ENCODE data around the gene F5. TPM values are rescaled to one million over a fixed set of nuclear protein-coding genes. Genes with fewer than 3 reads are reported as not detected.

Gene F5
- total and polyA plus RNA-seq, 9 of the 15 experiments (the other 6 are each of a cell fraction or from before 2014, with no cell fraction given): 0.03 to 0.13 TPM; not detected in 7

- 0 out of 2 replicates have a peak, but pooled peaks have one; percentile 1 for TF ChIP-seq ZNF384 (IDR thresholded peaks at IDR 0.05; ENCODE audit: low read depth, low read length)
- no peak for TF ChIP-seq TBL1XR1 (IDR thresholded peaks at IDR 0.05; ENCODE audit: low read length in 2 of 2)
- no peak for TF ChIP-seq ZNF780A (CRISPR knock-in tag; IDR thresholded peaks at IDR 0.05)
- no peak; the same call in 1 of the 2 replicates for TF ChIP-seq JUND (IDR thresholded peaks at IDR 0.05; ENCODE audit: borderline replicate concordance, low read depth, low read length)
- peak; percentile 28; the same call in 1 of the 3 replicates for TF ChIP-seq JUND (tag; IDR thresholded peaks at IDR 0.05; ENCODE audit: borderline replicate concordance, low read depth, low read length)
- TF ChIP-seq SIN3B (IDR thresholded peaks at IDR 0.05; ENCODE audit: low read depth): 0 out of 2 replicates have a peak, but pooled peaks have one; percentile 39
- no peak for TF ChIP-seq ZNF324 (CRISPR knock-in tag; IDR thresholded peaks at IDR 0.05)
- no peak for TF ChIP-seq EP300 (IDR thresholded peaks at IDR 0.05; ENCODE audit: low read length)
- TF ChIP-seq DNMT1 (IDR thresholded peaks at IDR 0.05): no peak
- TF ChIP-seq CBX5 (IDR thresholded peaks at IDR 0.05; ENCODE audit: borderline replicate concordance, low read depth): peak; percentile 38
- TF ChIP-seq ZBTB17 (CRISPR knock-in tag; IDR thresholded peaks at IDR 0.05): peak; percentile 69; the same call in 1 of the 2 replicates
- TF ChIP-seq EHMT2 (IDR thresholded peaks at IDR 0.05): no peak
- TF ChIP-seq JUNB (CRISPR knock-in tag; conservative IDR thresholded peaks at IDR 0.05): no peak
- TF ChIP-seq ETV6 (IDR thresholded peaks at IDR 0.05; ENCODE audit: borderline replicate concordance in 1 of 2, low read depth in 2 of 2, low read length in 1 of 2): no peak; a peak in 1 of 4 replicates
- TF ChIP-seq ETV6 (CRISPR knock-in tag; IDR thresholded peaks at IDR 0.05; ENCODE audit: borderline replicate concordance): no peak
- TF ChIP-seq CHCHD3 (CRISPR knock-in tag; IDR thresholded peaks at IDR 0.05): 0 out of 2 replicates have a peak, but pooled peaks have one; percentile 50
- TF ChIP-seq ZKSCAN3 (CRISPR knock-in tag; IDR thresholded peaks at IDR 0.05): no peak
- TF ChIP-seq, protein P1, sequence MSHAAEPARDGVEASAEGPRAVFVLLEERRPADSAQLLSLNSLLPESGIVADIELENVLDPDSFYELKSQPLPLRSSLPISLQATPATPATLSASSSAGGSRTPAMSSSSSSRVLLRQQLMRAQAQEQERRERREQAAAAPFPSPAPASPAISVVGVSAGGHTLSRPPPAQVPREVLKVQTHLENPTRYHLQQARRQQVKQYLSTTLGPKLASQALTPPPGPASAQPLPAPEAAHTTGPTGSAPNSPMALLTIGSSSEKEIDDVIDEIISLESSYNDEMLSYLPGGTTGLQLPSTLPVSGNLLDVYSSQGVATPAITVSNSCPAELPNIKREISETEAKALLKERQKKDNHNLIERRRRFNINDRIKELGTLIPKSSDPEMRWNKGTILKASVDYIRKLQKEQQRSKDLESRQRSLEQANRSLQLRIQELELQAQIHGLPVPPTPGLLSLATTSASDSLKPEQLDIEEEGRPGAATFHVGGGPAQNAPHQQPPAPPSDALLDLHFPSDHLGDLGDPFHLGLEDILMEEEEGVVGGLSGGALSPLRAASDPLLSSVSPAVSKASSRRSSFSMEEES (CRISPR knock-in tag; IDR thresholded peaks at IDR 0.05): no peak
- TF ChIP-seq ZNF740 (CRISPR knock-in tag; IDR thresholded peaks at IDR 0.05): peak; percentile 49; the same call in 1 of the 2 replicates
- no peak for TF ChIP-seq ZNF740 (tag; IDR thresholded peaks at IDR 0.05)
- TF ChIP-seq HNRNPK (IDR thresholded peaks at IDR 0.05; ENCODE audit: low read depth, low read length, poor library complexity, severe bottlenecking): no peak
- TF ChIP-seq ZC3H11A (IDR thresholded peaks at IDR 0.05; ENCODE audit: low read depth, low read length): no peak
- TF ChIP-seq SIN3A (IDR thresholded peaks at IDR 0.05; ENCODE audit: borderline replicate concordance in 2 of 2, control insufficient read depth in 1 of 2, low read depth in 2 of 2, low read length in 2 of 2): peak; percentile 77; a peak in 3 of 4 replicates
- TF ChIP-seq, protein P2, sequence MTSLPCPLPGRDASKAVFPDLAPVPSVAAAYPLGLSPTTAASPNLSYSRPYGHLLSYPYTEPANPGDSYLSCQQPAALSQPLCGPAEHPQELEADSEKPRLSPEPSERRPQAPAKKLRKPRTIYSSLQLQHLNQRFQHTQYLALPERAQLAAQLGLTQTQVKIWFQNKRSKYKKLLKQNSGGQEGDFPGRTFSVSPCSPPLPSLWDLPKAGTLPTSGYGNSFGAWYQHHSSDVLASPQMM (CRISPR knock-in tag; IDR thresholded peaks at IDR 0.05): no peak
- TF ChIP-seq MCM3 (IDR thresholded peaks at IDR 0.05): no peak
These were observed 100.6 kb downstream of the F5 start, which contains the start of gene SLC19A2 (continued) for GRCh38 chr1:169485431-169486280.
